Inflammatory macrophage treated with lipopolysaccharide for 1 hour (primary cell): ENCODE results near the gene DYRK1B.

Experiments used
- DNase-seq, 2 donors: peaks; one replicate each; pipeline ENCODE4 v3.0.0-alpha.2; 2020 to 2022

DYRK1B gene

GRCh38 chr19:39852882-39853281 lies 18.9 kb upstream of the DYRK1B start:
- no peak for DNase-seq

GRCh38 chr19:39850892-39851291 lies 16.9 kb upstream of the DYRK1B start:
- no peak for DNase-seq

- no peak for DNase-seq
These were observed 14.4 kb upstream of the DYRK1B start for GRCh38 chr19:39848392-39848791.

- DNase-seq = no peak
These were observed 13.6 kb upstream of the DYRK1B start for GRCh38 chr19:39847525-39847924.

GRCh38 chr19:39846678-39847486 lies 12.9 kb upstream of the DYRK1B start:
- DNase-seq = no peak

GRCh38 chr19:39845933-39846677 lies 12.1 kb upstream of the DYRK1B start, which contains the start of gene FBL:
Gene FBL (minus strand): TSS chr19:39846379. CDS start chr19:39846300, 79 bp downstream.
- peak; percentile 87 to 98 for DNase-seq

GRCh38 chr19:39845584-39845932 lies 11.6 kb upstream of the DYRK1B start:
- DNase-seq = no peak

GRCh38 chr19:39845172-39845571 lies 11.2 kb upstream of the DYRK1B start:
- DNase-seq = no peak

- DNase-seq = peak; percentile 33 to 84
These were observed 10.2 kb upstream of the DYRK1B start for GRCh38 chr19:39843919-39844793.

GRCh38 chr19:39842693-39843435 lies 8.9 kb upstream of the DYRK1B start:
- no peak for DNase-seq

GRCh38 chr19:39841041-39841440 lies 7.1 kb upstream of the DYRK1B start:
- DNase-seq = no peak

- DNase-seq = no peak
These were observed 6.5 kb upstream of the DYRK1B start for GRCh38 chr19:39840492-39840891.

- DNase-seq = no peak
These were observed 5.8 kb upstream of the DYRK1B start for GRCh38 chr19:39839678-39840327.

- DNase-seq = no peak
These were observed 4.6 kb upstream of the DYRK1B start for GRCh38 chr19:39838569-39838968.

GRCh38 chr19:39837978-39838377 lies 4.0 kb upstream of the DYRK1B start:
- DNase-seq = no peak

GRCh38 chr19:39834287-39834841 lies 402 bp upstream of the DYRK1B start:
- DNase-seq = no peak

- no peak for DNase-seq
These were observed 850 bp downstream of the DYRK1B start for GRCh38 chr19:39833160-39833463.

- DNase-seq = no peak
These were observed 1.4 kb downstream of the DYRK1B start for GRCh38 chr19:39832341-39833083.

- DNase-seq = no peak
These were observed 2.3 kb downstream of the DYRK1B start for GRCh38 chr19:39831679-39832078.

GRCh38 chr19:39830847-39831246 lies 3.1 kb downstream of the DYRK1B start:
- no peak for DNase-seq

- no peak for DNase-seq
These were observed 3.6 kb downstream of the DYRK1B start for GRCh38 chr19:39830406-39830805.
